Fibroblast of lung (primary cell): ENCODE results near the gene GIMAP8. TPM values are rescaled to one million over a fixed set of nuclear protein-coding genes. Genes with fewer than 3 reads are reported as not detected.
A peak's percentile ranks its signal among the peaks of the same experiment; 100 is the strongest.

Experiments used
- DNase-seq, 2 donors: peaks; one replicate each; pipeline versions ENCODE4 v3.0.0 to v3.0.0-alpha.2; 2010; ENCODE audit warnings: low read depth in 2 of 2
- H2AFZ ChIP-seq: 2 replicates; pipeline ENCODE4 v1.5.1; 2012; ENCODE audit warnings: low read length, control low read depth, inconsistent platforms
- H3K27ac ChIP-seq: 2 replicates; pipeline ENCODE4 v1.5.1; 2011; ENCODE audit warnings: low read length, control low read depth; ENCODE audit not compliant: insufficient read depth
- H3K27me3 ChIP-seq: 2 replicates; pipeline ENCODE4 v1.5.1; 2011; ENCODE audit warnings: mild to moderate bottlenecking, low read length; ENCODE audit not compliant: control insufficient read depth, insufficient read depth
- H3K36me3 ChIP-seq: 2 replicates; pipeline ENCODE4 v1.5.1; 2011; ENCODE audit warnings: low read length; ENCODE audit not compliant: control insufficient read depth, insufficient read depth
- H3K4me1 ChIP-seq: 2 replicates; pipeline ENCODE4 v1.5.1; 2011; ENCODE audit warnings: low read length; ENCODE audit not compliant: control insufficient read depth, insufficient read depth; ENCODE audit errors: extremely low read depth
- H3K4me2 ChIP-seq: 2 replicates; pipeline ENCODE4 v1.5.1; 2011; ENCODE audit warnings: low read length, control low read depth; ENCODE audit not compliant: insufficient read depth; ENCODE audit errors: extremely low read depth
- H3K4me3 ChIP-seq, 4 experiments: fragments of 200-600 bp in 1 of 4; sonication (generic) in 1 of 4; replicated peaks in 1 of 4; 2 replicates each; pipeline ENCODE4 v1.5.1; 2011 to 2016; ENCODE audit warnings: low read length in 4 of 4, low read depth in 3 of 4, mild to moderate bottlenecking in 3 of 4, control low read depth in 2 of 4, inconsistent platforms in 1 of 4, mixed read lengths in 1 of 4; ENCODE audit not compliant: insufficient read depth in 1 of 4; ENCODE audit errors: control extremely low read depth in 1 of 4
- H3K79me2 ChIP-seq: 2 replicates; pipeline ENCODE4 v1.5.1; 2012; ENCODE audit warnings: mild to moderate bottlenecking, low read length, inconsistent platforms; ENCODE audit not compliant: control insufficient read depth, insufficient read depth
- H3K9ac ChIP-seq: 2 replicates; pipeline ENCODE4 v1.5.1; 2011; ENCODE audit warnings: mild to moderate bottlenecking, low read length, control low read depth; ENCODE audit not compliant: insufficient read depth
- H3K9me3 ChIP-seq: 2 replicates; pipeline ENCODE4 v1.5.1; 2012; ENCODE audit warnings: low read depth, low read length; ENCODE audit not compliant: control insufficient read depth, insufficient read depth
- H4K20me1 ChIP-seq: 2 replicates; pipeline ENCODE4 v1.5.1; 2011; ENCODE audit warnings: low read length; ENCODE audit not compliant: control insufficient read depth, insufficient read depth; ENCODE audit errors: extremely low read depth
- CTCF ChIP-seq, 2 donors: IDR thresholded peaks in 1 of 2; conservative IDR thresholded peaks in 1 of 2; 1 replicate in 1 of 2; 2 replicates in 1 of 2; pipeline ENCODE4 v1.5.1; 2011 to 2012; ENCODE audit warnings: low read length in 2 of 2, control low read depth in 1 of 2, inconsistent platforms in 1 of 2, low read depth in 1 of 2, mild to moderate bottlenecking in 1 of 2
- EZH2 ChIP-seq: IDR thresholded peaks from 2 replicates; pipeline ENCODE4 v1.5.1; 2012; ENCODE audit warnings: low read length, control low read depth, mild to moderate bottlenecking; ENCODE audit errors: missing control alignments
- polyA plus RNA-seq, 2 donors: library from polyadenylated mRNA; depleted of rRNA in 1 of 2; stranded (reverse) in 1 of 2; unstranded in 1 of 2; fragments of >200 nt; gene quantifications; 2 replicates each; pipeline ENCODE4 v1.2.1, GENCODE V29; 2011 to 2012; ENCODE audit warnings: missing spikeins in 1 of 2
- total RNA-seq: library from RNA; depleted of rRNA; stranded (reverse); fragments of >200 nt; gene quantifications from 2 replicates; pipeline ENCODE4 v1.2.1, GENCODE V29; 2014

GIMAP8 gene
- total and polyA plus RNA-seq, 2 donors (not counting 1 experiment from before 2014, with no cell fraction given), result under 0.01 TPM; not detected in 1

DNA sequence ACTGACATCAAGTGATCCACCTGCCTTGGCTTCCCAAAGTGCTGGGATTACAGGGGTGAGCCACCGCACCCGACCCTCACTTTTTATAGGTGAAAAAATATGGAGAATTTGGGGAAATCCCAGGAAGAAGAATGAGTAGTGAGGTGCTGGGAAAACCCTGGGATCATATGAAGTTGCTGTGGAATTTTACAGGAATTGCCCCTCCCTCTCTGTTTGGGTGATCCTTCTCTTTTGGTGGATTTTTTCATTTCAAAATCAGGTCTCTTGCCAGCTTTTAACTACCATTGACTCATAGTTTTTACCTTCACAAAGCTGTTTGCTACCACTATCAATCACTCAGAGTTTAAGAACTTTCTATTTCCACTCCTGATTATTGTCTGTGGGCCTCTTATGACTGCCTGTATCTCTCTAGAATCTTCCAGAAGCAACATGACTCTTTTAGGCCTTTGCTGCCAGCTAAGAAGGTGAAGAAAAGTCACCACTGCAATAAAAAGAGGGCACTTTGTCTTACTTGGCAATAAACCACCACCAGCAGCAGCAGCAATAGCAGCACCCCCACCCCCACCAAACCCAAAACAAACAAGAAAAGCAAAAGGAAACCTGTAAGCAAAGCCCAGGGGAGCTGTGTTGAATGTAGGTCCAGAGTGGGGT, 4.0 kb upstream of the GIMAP8 start:
- H3K79me2 ChIP-seq, result no peaks in the 10 kb centered on the region
- no peak overlapping the region for H2AFZ ChIP-seq
- TF ChIP-seq CTCF (conservative IDR thresholded peaks at IDR 0.05 in 1 of 2, IDR thresholded peaks at IDR 0.05 in 1 of 2; ENCODE audit: low read depth in 1 of 2, low read length in 2 of 2) (no peak), EZH2 (no peak)
- DNase-seq, result peak in 1 of 2 donors; percentile 18
- H3K27me3 ChIP-seq, result no peaks in the 10 kb centered on the region
- H3K27ac ChIP-seq, result no peak overlapping the region
- H4K20me1 ChIP-seq, result no peaks in the 10 kb centered on the region
- no peak overlapping the region for H3K4me2 ChIP-seq
- H3K4me1 ChIP-seq, result no peaks in the 10 kb centered on the region
- no peaks in the 10 kb centered on the region for H3K36me3 ChIP-seq
- H3K9ac ChIP-seq, result no peak overlapping the region
- no peak overlapping the region for H3K4me3 ChIP-seq
- no peaks in the 10 kb centered on the region for H3K9me3 ChIP-seq

DNA sequence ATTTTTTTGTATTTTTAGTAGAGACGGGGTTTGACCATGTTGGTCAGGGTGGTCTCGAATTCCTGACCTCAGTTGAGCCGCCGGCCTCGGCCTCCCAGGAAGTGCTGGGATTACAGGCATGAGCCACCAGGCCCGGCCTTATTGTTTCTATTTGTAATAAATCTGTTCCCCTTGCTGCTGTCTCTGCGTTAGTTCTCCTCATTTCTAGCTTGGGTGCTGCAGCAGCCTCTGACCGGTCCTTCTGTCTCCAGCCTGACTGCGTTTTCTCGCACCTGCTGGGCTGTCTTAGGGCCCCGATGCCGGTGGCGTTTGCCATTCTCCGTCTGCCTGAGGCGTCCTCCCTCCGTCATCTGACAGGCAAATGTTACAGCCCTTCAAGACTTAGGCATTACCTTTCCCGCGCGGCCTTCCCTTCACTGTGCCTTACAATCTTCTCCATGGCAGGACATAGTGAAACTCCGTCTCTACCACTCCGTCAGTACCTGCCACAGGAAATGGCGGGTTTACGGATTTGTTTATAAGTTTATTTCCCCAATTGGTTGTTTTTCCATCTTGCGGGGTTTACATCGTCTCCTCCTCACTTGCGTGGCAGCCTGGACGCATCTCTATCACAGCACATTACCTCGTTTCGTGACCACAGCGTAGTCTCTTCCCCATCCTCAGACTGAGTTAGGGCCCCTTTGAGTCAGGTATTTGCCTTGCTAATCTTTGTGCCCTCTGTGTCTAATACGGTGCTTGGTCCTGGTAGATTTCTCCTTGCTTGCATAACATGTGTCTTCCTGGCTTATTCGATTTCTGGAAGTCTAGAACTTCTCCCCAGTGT, 2.3 kb upstream of the GIMAP8 start:
- H3K9me3 ChIP-seq, result no peaks in the 10 kb centered on the region
- no peak overlapping the region for H3K4me3 ChIP-seq
- H3K4me1 ChIP-seq, result no peaks in the 10 kb centered on the region
- H3K9ac ChIP-seq, result no peak overlapping the region
- H2AFZ ChIP-seq, result no peak overlapping the region
- TF ChIP-seq EZH2 (no peak), CTCF (conservative IDR thresholded peaks at IDR 0.05 in 1 of 2, IDR thresholded peaks at IDR 0.05 in 1 of 2; ENCODE audit: low read depth in 1 of 2, low read length in 2 of 2) (no peak)
- no peak overlapping the region for H3K4me2 ChIP-seq
- H3K27me3 ChIP-seq, result no peaks in the 10 kb centered on the region
- H4K20me1 ChIP-seq, result no peaks in the 10 kb centered on the region
- no peaks in the 10 kb centered on the region for H3K79me2 ChIP-seq
- no peak for DNase-seq
- no peak overlapping the region for H3K27ac ChIP-seq
- H3K36me3 ChIP-seq, result no peaks in the 10 kb centered on the region

DNA sequence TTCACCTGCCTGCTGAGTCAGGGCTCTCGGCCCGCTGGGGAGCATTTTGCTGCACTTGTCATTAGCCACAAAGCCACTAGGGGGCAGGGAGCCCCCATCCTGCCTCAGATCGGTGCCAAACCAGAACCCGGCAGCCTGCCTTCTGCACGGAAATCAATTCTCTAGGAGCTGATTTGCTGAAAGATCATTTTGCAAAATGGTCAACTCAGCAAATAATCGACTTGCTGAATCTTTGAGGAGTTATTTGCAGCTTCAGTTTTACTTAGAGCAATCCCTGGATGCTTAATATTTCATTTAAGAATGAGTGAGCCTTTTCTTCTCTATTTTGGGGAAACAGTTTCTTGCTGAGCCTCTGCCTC, 1.7 kb upstream of the GIMAP8 start:
- Histone ChIP-seq H3K36me3 (no peaks in the 10 kb centered on the region), H3K9me3 (no peaks in the 10 kb centered on the region), H4K20me1 (no peaks in the 10 kb centered on the region), H3K4me1 (no peaks in the 10 kb centered on the region), H3K27ac (no peak overlapping the region), H3K4me3 (no peak overlapping the region), H3K27me3 (no peaks in the 10 kb centered on the region), H3K9ac (no peak overlapping the region), H2AFZ (no peak overlapping the region), H3K4me2 (no peak overlapping the region), H3K79me2 (no peaks in the 10 kb centered on the region)
- peak; percentile 73 to 85 for TF ChIP-seq CTCF (conservative IDR thresholded peaks at IDR 0.05 in 1 of 2, IDR thresholded peaks at IDR 0.05 in 1 of 2; ENCODE audit: low read depth in 1 of 2, low read length in 2 of 2)
- no peak for TF ChIP-seq EZH2
- DNase-seq, result peak; percentile 41 to 52
